ENCODE measurements around the gene SUPT5H.

DNA sequence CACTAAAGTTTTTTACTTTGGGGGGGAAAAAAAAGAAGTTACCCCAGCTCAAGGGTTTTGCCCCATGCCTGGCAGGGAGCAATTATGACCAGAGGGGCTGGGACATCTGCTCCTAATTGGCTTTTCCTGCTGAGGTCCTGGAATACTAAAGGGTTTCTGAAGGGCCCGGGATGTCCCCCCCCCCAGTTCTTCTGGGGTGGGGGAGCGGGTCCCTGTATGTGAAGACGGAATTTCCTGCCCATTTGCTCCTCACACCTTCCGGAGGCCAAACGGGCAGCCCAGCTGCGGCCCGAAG is 52.3 kb downstream of the SUPT5H start:
- TF ChIP-seq EZH2 (IDR thresholded peaks at IDR 0.05; ENCODE audit: borderline replicate concordance) (no peak), CTCF (IDR thresholded peaks at IDR 0.05; ENCODE audit: poor library complexity) (no peak)

Data from hepatocyte (in vitro differentiated cells).